K562 (cell line): ENCODE measurements around the gene ORC4.

Experiments used
- ELF4 ChIP-seq: fragments of 450-650 bp; formaldehyde crosslinking; IDR thresholded peaks from 2 replicates; pipeline ENCODE4 v1.4.0; 2022; ENCODE audit warnings: missing genetic modification characterization
- FOXA3 ChIP-seq, 2 experiments: fragments of 450-650 bp in 1 of 2; sonication (generic) in 1 of 2; formaldehyde crosslinking; IDR thresholded peaks in 1 of 2; conservative IDR thresholded peaks in 1 of 2; 2 replicates each; pipeline versions ENCODE4 v1.4.0 to v1.8.0; 2020 to 2022; ENCODE audit warnings: mild to moderate bottlenecking in 2 of 2, missing genetic modification reagents in 1 of 2
- GABPB1 ChIP-seq: sonication (generic); formaldehyde crosslinking; IDR thresholded peaks from 2 replicates; pipeline ENCODE4 v1.8.0; 2022; ENCODE audit warnings: mild to moderate bottlenecking, missing genetic modification reagents
- HDAC6 ChIP-seq: IDR thresholded peaks from 2 replicates; pipeline ENCODE4 v1.6.1; 2012; ENCODE audit warnings: low read depth, mild to moderate bottlenecking, control low read depth, inconsistent platforms, low read length, moderate library complexity
- HNRNPLL ChIP-seq: fragments of 200-400 bp; formaldehyde crosslinking; IDR thresholded peaks from 2 replicates; pipeline ENCODE4 v1.6.1; 2017; ENCODE audit warnings: low read length, low read depth, mild to moderate bottlenecking; ENCODE audit not compliant: poor library complexity, severe bottlenecking
- HNRNPUL1 ChIP-seq: fragments of 200-400 bp; formaldehyde crosslinking; IDR thresholded peaks from 2 replicates; pipeline ENCODE4 v1.6.1; 2017; ENCODE audit warnings: low read length
- JUN ChIP-seq, 2 experiments: sonication (generic) in 1 of 2; formaldehyde crosslinking in 1 of 2; IDR thresholded peaks; 2 replicates each; pipeline versions ENCODE4 v1.6.1 to v1.8.0; 2012 to 2022; ENCODE audit warnings: borderline replicate concordance in 2 of 2, mild to moderate bottlenecking in 2 of 2, improper control_type of control experiment in 1 of 2, low read depth in 1 of 2, low read length in 1 of 2, missing genetic modification reagents in 1 of 2
- POLR2H ChIP-seq: IDR thresholded peaks from 2 replicates; pipeline ENCODE4 v1.6.1; 2016; ENCODE audit warnings: missing genetic modification characterization, low read depth, mild to moderate bottlenecking, control low read depth, missing compliant biosample characterization, moderate library complexity
- U2AF2 ChIP-seq: fragments of 200-400 bp; formaldehyde crosslinking; optimal IDR thresholded peaks from 2 replicates; pipeline ENCODE3; 2017; ENCODE audit warnings: low read depth, mild to moderate bottlenecking, low read length
- ZC3H4 ChIP-seq: sonication (generic); formaldehyde crosslinking; IDR thresholded peaks from 2 replicates; pipeline ENCODE4 v1.9.0; 2021; ENCODE audit warnings: missing genetic modification reagents, borderline replicate concordance
- ZNF785 ChIP-seq: fragments of 250-450 bp; sonication (Bioruptor Pico); IDR thresholded peaks from 2 replicates; pipeline ENCODE4 v1.4.0; 2020; ENCODE audit warnings: mild to moderate bottlenecking
- TF ChIP-seq, protein P1 (sequence below): sonication (generic); formaldehyde crosslinking; IDR thresholded peaks from 2 replicates; pipeline ENCODE4 v1.5.0; 2020; ENCODE audit warnings: missing genetic modification reagents
- TF ChIP-seq, protein P2 (sequence below), 2 experiments: fragments of 200-800 bp in 1 of 2; sonication (Bioruptor generic) in 1 of 2; sonication (generic) in 1 of 2; formaldehyde crosslinking in 1 of 2; IDR thresholded peaks in 1 of 2; conservative IDR thresholded peaks in 1 of 2; 2 replicates each; pipeline versions ENCODE4 v1.5.0 to v1.6.1; 2016 to 2020; ENCODE audit warnings: missing compliant biosample characterization in 1 of 2, missing genetic modification characterization in 1 of 2, missing genetic modification reagents in 1 of 2
- TF ChIP-seq, protein P3 (sequence below), 3 experiments: IDR thresholded peaks in 2 of 3; conservative IDR thresholded peaks in 1 of 3; 2 replicates each; pipeline ENCODE4 v1.5.1; 2011 to 2012; ENCODE audit warnings: low read length in 3 of 3, mild to moderate bottlenecking in 3 of 3, control low read depth in 2 of 3, improper control_type of control experiment in 1 of 3, inconsistent platforms in 1 of 3, low read depth in 1 of 3, mixed read lengths in 1 of 3, moderate library complexity in 1 of 3; ENCODE audit not compliant: insufficient read depth in 2 of 3

DNA sequence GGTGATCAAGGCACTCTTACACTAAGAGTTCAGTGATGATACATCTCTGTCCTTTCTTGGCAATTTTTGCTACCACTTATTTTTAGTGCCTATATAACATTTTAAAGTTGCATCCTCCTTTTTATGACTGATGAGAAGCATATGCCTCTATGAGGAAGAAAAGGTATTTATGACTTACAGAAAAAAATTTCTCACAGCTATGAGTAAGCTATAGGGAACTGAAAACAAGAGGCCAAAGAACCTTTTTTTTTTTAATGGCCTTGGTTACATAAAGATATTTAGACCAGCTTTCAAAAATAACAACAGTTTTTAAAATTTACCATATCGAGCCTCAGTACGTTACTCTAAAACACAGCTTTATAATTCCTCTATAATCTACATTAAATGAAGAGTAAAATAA, 21.7 kb upstream of the ORC4 start:
- TF ChIP-seq, protein P1, sequence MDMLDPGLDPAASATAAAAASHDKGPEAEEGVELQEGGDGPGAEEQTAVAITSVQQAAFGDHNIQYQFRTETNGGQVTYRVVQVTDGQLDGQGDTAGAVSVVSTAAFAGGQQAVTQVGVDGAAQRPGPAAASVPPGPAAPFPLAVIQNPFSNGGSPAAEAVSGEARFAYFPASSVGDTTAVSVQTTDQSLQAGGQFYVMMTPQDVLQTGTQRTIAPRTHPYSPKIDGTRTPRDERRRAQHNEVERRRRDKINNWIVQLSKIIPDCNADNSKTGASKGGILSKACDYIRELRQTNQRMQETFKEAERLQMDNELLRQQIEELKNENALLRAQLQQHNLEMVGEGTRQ (CRISPR knock-in tag) = no peak
- TF ChIP-seq, protein P2, sequence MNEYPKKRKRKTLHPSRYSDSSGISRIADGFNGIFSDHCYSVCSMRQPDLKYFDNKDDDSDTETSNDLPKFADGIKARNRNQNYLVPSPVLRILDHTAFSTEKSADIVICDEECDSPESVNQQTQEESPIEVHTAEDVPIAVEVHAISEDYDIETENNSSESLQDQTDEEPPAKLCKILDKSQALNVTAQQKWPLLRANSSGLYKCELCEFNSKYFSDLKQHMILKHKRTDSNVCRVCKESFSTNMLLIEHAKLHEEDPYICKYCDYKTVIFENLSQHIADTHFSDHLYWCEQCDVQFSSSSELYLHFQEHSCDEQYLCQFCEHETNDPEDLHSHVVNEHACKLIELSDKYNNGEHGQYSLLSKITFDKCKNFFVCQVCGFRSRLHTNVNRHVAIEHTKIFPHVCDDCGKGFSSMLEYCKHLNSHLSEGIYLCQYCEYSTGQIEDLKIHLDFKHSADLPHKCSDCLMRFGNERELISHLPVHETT (CRISPR knock-in tag; conservative IDR thresholded peaks at IDR 0.05 in 1 of 2, IDR thresholded peaks at IDR 0.05 in 1 of 2) = no peak
- TF ChIP-seq HDAC6 = no peak
- TF ChIP-seq GABPB1 = no peak
- TF ChIP-seq HNRNPUL1 = no peak
- TF ChIP-seq U2AF2 = no peak
- TF ChIP-seq FOXA3 (CRISPR knock-in tag; conservative IDR thresholded peaks at IDR 0.05 in 1 of 2, IDR thresholded peaks at IDR 0.05 in 1 of 2) = no peak
- TF ChIP-seq, protein P3, sequence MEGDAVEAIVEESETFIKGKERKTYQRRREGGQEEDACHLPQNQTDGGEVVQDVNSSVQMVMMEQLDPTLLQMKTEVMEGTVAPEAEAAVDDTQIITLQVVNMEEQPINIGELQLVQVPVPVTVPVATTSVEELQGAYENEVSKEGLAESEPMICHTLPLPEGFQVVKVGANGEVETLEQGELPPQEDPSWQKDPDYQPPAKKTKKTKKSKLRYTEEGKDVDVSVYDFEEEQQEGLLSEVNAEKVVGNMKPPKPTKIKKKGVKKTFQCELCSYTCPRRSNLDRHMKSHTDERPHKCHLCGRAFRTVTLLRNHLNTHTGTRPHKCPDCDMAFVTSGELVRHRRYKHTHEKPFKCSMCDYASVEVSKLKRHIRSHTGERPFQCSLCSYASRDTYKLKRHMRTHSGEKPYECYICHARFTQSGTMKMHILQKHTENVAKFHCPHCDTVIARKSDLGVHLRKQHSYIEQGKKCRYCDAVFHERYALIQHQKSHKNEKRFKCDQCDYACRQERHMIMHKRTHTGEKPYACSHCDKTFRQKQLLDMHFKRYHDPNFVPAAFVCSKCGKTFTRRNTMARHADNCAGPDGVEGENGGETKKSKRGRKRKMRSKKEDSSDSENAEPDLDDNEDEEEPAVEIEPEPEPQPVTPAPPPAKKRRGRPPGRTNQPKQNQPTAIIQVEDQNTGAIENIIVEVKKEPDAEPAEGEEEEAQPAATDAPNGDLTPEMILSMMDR (IDR thresholded peaks at IDR 0.05 in 2 of 3, conservative IDR thresholded peaks at IDR 0.05 in 1 of 3; ENCODE audit: insufficient read depth in 2 of 3, low read depth in 1 of 3, low read length in 3 of 3) = no peak
- no peak for TF ChIP-seq ZNF785 (CRISPR knock-in tag)
- no peak for TF ChIP-seq ELF4 (CRISPR knock-in tag)
- no peak for TF ChIP-seq POLR2H (tag)
- no peak for TF ChIP-seq JUN (IDR thresholded peaks at IDR 0.05; ENCODE audit: borderline replicate concordance, low read depth, low read length)
- no peak for TF ChIP-seq JUN (CRISPR knock-in tag; IDR thresholded peaks at IDR 0.05; ENCODE audit: borderline replicate concordance)
- no peak for TF ChIP-seq HNRNPLL
- TF ChIP-seq ZC3H4 (CRISPR knock-in tag) = no peak
